CD4-positive, alpha-beta T cell treated with Interleukin-6 at 100 ng/mL for 8 hours (primary cell): ENCODE measurements around the gene ENPEP.

Experiments
- DNase-seq: peaks from one replicate; pipeline ENCODE4 v3.0.0-alpha.2; 2020; ENCODE audit warnings: mixed read lengths, low spot score

Gene ENPEP

DNA sequence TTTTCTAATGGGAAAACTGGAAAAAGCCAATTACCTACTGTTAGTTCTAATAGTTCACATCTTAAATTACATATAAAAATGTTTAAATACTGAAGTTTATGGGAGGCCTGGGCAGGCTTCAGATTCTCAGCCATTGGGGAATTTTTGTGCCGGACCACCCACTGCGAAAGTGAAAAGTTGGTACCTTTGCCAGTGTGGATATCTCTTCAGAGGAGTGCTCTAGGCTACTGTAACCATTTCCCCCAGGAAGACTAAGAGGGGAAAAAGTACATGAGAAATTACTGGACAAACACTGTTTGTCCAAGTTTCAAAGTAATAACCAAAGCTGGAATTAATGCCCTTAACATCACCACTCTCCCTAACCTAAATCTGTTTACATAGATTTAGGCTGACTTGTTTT lies 126.1 kb downstream of the ENPEP start:
- no peak for DNase-seq

DNA sequence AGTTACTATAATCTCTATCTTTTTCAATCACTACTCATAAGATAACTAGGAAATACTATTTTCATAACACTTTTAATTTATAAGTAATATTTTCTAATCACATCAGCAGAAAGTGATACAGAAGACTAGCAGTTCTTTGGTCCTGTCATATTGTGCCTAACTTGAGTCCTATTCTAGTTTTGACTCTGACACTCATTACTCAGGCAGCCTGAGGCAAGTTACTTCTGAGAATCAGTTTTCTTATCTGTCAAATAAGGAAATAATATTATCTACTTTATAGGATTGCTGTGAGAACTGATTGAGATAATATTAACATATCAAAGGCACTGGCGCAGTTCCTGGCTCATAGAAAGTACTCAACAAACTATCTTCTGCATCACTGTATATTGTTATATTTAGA lies 129.1 kb downstream of the ENPEP start:
- no peak for DNase-seq

DNA sequence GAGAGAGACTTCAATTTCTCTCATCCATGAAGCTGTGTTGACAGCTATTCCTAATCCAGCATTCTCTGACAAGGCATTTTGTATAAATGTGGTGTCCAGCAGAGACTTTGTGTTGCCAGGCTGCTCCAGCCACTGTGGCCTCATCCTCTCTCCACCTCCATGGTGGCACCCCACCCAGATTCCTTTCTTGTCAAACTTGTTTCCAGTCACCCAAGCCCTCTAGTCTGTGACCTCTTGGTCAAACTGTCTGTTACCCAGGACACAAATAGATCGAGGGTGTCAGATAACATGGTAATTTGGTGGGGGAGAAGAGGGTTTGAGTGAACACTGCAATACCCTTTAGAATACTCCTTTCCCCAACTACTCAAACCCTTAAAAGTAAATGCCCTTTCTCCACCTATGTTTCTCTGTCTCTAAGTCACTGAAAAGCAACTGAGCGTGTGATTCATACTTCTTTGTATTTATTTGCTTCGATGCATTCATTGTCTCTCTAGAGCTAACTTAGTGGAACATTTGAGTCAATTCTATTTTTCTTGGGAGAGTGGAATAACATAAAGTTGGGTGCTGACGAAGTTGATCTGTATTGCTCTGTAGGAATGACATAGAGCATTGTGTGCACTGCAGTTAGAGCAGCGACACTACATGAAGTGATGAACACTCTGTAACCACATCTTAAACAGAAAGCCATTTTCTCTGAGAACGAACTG lies 133.2 kb downstream of the ENPEP start:
- no peak for DNase-seq

DNA sequence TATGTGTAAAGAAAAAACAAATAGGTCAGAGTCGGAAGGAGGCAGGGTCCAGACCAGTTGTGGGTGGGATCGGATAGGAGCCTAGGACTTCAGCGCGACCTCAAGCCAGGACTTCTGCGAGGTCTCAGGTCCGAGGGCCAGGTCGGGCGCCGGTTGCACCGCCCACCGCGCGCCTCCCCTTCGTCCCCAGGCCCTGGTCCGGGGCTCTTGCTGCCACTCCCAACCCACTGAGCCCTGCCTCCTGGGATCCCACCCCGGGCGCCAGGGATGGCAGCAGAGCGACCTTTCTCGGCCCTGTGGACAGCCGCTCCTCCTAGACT lies 134.6 kb downstream of the ENPEP start:
- DNase-seq, result no peak

DNA sequence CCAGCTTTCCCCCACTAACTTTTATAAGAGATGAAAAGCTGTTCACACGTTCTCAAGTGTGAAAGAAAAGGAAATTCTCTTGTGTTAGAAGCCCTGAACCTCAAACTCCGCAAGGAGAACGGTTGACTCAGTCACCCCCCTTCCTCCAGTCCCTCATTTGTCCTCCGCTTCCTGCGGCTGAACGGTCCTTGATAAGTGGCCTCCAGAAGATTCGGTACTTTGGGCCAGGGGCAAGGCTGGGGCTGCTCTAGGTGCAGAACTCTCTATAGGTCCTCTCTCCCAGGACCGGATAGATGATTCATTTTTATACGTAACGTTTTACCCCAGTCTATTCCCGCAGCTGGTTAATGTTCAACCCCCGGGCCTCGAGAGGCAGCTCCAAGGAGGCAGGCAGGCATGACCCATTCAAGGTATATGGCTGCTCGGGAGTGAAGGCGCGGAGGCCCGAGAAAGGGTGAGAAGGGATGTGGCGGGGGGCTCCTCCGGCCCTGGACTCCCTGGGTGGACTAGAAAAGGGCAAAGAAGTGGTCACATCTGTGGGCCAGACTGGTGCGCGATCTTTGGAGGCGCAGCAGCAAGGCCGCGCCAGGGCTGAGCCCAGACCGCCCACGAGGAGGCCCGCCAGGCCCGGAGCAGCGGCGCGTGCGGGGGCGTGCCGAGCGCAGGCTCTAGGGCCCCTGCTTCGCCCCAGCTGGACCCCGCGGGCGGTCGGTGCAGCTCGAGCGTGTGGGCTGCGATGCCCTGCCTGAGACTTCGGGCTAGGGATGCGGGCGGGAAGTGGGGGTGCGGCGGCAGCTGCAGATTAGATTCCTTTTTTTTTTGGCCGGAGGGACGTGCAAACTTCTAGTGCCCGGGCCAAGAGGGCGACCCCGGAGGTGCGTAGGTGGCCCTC lies 135.2 kb downstream of the ENPEP start:
- no peak for DNase-seq

DNA sequence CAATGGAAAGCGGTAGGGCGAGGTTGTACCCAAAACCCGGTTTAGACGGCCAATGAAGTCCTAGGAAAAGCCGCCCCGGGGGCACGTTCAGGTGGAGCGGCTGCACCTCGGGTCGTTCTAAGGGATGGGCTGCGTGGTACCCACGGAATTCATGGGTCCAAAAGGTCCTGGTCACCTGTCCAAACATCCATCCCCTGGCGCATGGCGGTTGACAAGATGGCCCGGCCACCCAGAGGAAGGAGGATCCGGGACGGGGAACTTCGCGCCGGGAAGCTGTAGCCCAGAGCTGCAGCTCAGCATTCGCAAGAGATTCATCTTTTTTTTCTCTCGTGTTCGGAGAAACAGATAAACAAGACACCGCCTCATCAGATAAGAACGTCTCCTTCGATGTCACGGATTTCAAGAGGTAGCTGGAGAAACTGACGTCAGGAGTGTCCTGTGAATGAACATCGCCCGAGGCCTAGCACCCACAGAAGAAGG lies 136.1 kb downstream of the ENPEP start:
- DNase-seq, result no peak

DNA sequence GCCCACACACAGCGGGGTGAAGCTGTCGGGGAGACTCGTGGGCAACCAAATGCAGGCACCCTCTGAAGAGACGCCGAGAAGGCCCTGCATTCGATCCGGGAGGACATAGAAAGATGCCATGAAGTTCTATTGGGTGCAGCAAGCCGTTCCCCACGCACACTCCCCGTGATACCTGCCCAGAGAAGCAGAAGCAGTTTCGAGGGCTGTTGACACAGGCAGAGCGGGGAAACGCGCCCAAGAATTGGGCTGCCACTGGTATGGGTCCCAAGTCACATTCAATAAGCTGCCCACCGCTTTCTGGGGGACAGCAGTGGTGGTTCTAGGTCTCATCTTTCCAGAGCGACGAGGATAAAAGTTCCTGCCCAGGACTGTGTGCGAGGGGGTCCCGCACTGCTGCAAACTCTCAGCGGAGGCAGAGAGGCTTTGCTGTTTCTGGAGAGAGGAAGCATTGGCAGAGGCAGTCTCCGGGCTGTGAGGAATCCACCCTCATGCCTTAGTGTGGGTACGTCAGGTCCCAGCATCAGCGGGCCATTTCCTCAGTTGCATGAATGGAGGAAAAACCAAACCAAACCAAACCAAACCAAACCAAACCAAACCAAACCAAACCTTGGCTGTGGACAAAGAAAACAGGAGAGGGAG lies 136.8 kb downstream of the ENPEP start:
- DNase-seq, result no peak

DNA sequence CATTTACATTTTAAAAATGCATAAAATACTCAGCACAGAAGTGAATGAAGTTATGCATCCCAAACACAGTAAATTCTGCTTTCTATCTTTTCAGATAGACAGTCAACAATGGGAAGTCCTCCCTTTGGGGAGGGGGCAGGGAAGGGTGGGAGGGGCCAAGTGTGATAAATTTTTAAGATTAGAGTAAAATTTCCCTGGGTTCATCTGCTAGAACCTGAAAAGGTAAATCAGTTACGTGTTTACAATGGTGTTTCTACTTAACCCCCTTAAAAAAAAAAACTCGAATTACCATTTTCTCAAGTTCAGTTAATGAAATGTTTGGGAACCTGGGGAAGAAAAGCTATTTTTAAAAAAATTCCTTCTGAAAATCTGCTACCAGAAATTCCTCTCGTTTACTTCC lies 137.8 kb downstream of the ENPEP start:
- no peak for DNase-seq

DNA sequence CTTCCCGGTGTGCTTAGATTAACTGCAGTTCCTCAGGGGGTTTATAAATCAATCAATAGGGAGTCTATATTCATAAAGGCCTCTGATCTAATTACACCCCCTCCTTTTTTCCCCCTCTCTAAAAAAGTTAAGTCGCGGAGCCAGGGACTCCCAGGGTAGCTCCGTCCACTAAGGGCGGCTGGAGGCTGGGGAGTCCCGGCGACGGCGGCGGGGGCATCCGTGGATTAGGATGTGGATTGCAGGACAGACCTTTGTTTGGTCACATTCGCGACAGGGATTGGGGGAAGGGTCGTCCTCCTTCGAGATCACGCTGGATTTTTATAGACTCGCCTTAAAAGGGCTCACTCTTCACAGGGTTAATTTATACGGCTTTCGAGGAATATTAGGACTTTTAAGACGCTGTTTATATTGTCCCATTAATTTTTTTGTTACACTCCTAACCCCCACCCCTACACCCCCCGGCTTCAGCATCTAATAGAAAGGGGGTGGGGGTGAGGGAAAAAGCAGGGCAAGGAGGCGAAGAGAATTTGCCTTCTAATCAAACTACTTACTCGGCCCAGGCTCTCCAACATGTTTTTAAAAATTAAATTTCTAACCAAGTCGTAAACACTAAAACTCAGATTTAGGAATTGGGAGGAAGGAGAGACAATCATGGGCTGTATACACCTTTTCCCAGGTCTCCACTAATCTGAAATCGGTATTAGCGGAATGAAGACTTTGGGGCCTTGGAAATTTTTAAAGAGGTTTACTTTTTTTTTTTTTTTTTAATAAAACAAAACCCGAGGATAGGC lies 138.4 kb downstream of the ENPEP start:
- no peak for DNase-seq
